DMS 273 (cell line): ENCODE data around the gene WFDC12.
A peak's percentile ranks its signal among the peaks of the same experiment; 100 is the strongest.

Source experiments
- DNase-seq: peaks from one replicate; lab custom pipeline; 2025; ENCODE audit not compliant: unreplicated experiment; lab: John Stamatoyannopoulos, UW

Gene WFDC12

GRCh38 chr20:45115829-45116228 is 8.4 kb downstream of the WFDC12 start:
- no peak for DNase-seq

- DNase-seq: no peak
These were observed 8.9 kb downstream of the WFDC12 start for GRCh38 chr20:45115386-45115774.

DNA sequence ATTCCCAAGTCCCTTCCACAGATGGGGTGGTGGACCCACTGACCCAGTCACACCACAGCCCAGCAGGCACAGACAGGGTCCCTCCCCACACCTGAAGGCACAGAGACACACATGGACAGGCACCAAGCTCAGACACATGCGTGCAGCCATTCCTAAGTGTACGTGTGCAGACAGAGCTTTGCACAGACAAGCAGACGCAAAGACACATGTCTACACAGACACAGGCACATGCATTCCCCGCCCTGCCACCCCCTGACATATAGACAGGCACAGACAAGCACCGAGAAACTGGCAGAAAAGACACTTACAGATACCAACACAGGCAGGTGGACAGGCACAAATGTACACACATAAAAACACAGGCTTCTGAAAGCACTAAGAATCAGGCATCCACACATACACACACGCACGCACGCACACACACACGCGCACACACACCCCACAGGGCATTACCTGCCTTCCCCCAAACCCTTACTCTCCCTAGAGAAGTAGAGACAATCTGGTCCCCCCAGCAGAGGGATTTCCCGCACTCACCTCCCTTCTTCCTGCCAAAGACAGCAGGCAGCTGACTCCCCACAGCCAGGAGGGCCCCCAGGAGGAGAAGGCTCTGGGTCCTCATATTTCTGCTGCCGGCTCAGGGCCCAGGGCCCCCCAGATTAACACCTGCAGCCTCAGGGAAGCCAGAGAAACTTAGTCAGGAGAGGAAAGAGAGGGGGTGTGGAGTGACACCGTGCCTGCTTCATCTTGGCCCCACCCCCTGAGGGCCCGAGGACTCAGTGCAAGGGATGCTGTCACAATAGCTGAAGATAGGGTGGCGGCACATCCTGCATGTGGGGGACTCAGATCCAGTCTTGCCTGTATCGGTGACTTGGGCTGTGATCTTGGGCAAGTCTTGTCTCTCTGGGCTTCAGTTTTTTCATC is 9.5 kb downstream of the WFDC12 start, which contains the start of gene WFDC5:
WFDC5 (minus strand) TSS at position 710 of the 921 bp plus-strand sequence; CDS start at position 619, 91 bp downstream.
- no peak for DNase-seq

- no peak for DNase-seq
These were observed 10.4 kb downstream of the WFDC12 start for GRCh38 chr20:45113865-45114264.

GRCh38 chr20:45112754-45113153 is 11.5 kb downstream of the WFDC12 start:
- DNase-seq: no peak

- DNase-seq: peak; percentile 56
These were observed 12.3 kb downstream of the WFDC12 start for GRCh38 chr20:45111799-45112471.

- DNase-seq: no peak
These were observed 13.0 kb downstream of the WFDC12 start for GRCh38 chr20:45111285-45111684.

DNA sequence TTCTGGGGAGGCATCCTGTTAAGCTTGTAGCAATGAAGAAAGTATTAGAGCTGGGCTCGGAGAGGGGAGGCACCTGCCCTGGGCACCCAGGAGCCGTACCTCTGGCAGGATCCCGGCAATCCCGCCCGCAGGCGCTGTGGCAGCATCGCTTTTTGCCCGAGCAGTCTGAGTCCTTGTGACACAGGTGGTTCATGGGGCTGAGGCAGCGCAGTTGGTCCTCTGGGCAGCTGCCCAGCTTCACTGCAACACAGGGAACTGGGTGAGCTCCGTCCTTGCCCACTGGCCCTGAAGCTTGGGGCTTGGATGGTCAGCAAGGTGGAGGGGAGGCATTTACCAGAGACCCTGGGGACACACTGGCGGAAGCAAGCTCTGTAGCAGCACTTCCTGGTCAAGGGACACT is 14.0 kb downstream of the WFDC12 start:
- DNase-seq: no peak

DNA sequence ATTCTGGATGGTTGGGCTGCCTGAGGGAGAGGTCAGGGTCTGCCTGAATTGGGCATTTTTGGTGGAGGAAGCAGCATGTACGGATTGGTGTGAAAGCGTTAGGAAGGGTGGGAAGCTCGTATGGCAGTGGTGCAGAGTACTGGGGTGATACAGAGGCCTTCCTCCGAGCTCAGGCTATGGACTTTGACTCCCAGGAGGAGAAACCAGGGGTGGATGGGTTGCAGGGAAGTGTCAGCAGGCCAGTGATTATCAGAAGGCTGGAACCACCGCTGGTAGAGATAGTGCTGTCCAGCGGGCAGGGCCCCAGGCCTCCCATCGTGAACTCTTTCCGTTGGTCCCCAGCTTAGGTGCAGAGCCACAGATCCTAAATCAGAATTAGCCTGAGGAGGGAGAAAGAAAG is 14.6 kb downstream of the WFDC12 start:
- DNase-seq: no peak

DNA sequence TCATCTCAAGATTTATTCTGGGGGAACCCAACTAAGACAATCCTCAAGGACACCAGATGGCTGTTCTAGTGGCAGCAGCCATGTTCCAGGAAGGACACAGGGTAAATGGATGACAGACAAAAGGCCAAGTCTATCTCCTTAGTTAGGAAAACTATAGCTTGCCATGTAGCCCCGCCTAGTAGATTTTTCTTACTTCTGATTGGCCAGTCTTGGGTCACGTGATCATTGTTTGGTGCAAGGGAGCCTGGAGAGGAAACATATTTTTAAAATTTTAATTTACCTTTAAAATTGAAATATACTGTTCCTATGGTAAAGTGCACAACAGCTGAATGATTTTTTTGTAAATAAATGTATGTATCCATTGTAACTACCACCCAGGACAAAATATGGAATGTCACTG is 18.9 kb downstream of the WFDC12 start:
- no peak for DNase-seq

DNA sequence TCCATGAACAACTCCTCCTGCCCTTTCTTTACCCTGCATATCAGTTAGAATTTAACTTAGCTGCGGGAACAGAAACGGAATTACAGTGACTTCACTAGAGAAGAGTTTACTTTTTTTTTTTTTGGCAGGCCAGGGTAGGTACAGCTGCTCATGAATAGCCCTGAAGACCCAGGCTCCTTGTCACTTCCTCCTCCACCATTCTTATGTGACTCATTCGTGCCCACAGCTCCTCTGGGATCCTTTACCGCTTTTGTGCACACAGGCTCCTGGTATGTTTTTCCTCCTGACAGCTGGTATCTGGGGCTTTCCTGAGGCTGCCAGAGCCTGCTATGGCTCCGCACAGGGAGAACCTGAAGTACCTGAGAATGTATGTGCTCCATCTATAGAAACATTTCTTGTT is 19.5 kb downstream of the WFDC12 start:
- DNase-seq: peak; percentile 42

- DNase-seq: no peak
These were observed 21.2 kb downstream of the WFDC12 start for GRCh38 chr20:45103072-45103471.

DNA sequence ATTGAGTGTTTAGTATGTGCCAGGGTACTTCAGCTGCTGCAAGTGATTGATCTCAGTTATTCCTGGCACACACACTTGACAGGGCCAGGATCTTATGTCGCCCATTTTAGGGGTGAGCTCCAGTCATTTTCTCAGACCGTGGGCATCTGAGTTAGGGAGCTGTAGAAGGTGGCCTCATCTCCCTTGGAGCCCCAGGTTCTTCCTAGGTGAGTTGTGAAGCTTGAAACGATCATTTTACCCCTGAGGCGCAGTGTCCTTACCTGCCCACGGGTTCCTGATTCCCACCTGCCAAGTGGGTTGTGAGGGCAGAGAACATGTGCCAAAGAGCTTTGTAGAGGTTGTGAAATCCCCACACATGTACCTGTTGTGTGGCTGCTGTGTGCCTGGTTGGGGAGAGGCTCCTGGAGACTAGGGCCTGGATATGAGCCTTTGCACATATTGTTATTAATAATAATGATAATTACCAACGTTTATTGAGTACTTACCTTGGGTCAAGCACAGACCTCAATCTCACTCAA is 22.9 kb downstream of the WFDC12 start:
- no peak for DNase-seq

DNA sequence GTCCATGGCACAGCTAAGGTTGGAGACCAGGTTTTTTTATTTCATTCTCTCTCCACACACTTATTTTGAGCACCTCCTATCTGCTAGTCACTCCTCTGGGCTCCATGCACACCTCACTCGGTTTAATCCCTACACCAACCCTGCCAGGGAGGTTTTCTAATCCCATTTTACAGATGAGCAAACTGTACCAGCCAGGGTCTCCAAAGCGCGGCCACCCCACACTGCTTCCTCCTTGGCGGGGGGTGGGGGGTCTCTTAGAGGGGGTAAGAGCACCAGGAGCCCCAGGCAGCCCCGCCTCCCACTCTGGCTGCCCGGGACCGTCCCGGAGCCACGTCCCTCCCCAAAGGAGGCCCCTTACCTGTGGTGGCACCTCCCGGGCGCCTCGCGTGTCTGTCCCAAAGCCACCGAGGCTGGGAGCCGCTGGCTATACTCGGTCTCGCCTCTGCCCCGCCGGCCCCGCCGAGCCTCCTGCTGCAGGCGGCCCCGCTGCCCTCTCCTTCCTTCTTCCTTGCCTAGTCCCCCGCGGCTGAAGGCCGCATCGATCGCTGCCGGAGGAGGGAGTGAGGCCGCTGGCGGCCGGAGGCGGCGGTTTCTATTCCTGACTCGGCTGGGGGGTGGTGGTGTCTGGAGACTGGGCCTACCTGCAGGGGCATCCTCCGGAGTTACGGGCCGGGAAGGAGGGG is 23.6 kb downstream of the WFDC12 start, which contains the start of gene KCNS1:
KCNS1 (minus strand) TSS at position 565 of the 683 bp plus-strand sequence. CDS start 1,891 bp downstream, outside the sequence.
- no peak for DNase-seq

DNA sequence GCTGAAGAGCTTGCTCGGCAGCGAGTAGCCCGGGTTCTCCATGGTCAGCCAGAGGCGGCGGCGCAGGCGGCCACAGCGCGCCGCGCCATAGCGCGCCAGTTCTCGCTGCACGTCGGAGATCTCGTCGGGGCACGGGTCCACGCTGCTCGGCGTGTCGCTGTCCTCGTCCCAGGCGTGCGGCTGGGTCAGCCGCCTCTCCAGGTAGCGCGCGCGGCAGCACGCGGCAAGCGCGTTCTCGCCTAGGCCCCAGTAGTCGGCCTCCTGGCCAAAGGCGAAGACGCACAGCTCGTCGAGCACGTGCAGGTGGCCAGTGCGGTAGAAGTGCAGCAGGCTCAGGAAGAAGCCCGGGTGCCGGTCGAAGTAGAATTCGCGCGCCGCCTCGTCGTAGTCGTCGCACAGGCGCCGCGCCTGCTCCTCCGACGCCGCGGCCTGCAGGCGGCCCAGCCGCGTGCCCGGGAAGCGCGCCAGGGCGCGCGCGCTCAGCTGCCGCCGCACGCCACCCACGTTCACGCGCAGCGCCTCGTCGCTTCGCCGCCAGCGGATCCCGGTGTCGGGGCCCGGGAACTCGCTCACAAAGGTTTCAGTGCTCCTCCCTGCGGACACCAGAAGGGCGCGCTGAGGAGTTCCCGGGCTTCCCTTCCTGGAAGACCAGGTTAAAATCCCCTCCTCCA is 26.0 kb downstream of the WFDC12 start:
- peak; percentile 77 for DNase-seq

- DNase-seq: no peak
These were observed 26.7 kb downstream of the WFDC12 start for GRCh38 chr20:45097485-45098102.

- no peak for DNase-seq
These were observed 27.5 kb downstream of the WFDC12 start for GRCh38 chr20:45096781-45097180.

DNA sequence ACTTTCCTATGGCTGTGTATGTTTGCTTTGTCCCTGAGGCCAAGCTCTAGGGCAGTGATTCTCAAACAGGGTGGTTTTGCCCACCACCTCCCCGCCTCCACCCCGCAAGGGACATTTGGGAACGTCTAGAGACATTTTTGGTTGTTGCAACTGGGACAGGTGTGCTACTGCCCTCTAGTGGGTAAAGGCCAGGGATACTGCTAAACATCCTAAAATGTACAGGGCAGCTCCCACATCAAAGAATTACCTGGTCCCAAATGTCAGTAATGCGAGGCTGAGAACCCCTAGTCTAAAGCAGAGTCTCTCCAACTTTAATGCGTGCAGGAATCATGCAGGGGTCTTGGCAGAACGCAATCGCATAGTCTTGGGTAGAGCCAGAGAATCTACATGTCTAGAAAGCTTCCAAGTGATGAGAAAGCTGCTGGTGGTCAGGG is 28.4 kb downstream of the WFDC12 start:
- peak; percentile 83 for DNase-seq

DNA sequence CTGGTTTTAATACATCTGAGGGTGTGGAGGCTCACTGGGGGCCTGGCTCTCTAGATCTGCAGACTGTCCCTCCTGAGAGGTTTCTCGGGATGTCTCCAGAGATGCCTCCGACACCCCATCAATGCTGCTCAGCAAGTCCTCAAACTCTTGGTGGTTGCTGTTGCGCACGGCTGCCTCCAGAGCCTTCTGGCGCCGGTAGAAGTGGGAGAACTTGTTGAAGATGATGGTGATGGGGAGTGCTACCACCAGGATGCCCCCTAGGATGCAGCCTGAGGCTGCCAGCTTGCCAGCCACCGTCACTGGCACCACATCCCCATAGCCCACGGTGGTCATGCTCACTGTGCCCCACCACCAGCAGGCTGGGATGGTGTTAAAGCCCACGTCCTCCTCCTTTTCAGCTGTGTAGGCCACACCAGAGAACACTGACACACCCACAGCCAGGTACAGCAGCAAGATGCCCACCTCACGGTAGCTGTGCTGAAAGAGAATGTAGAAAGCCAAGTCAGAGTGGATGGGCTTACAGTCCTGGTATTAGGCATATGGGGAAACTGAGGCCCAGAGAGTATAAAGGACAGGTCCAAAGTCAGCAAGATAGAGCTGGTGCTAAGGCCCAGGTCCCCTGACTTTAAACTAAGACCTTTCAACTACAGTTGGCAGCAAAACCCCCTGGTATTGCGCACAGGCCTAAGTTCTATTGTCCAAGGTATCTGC is 29.2 kb downstream of the WFDC12 start:
- DNase-seq: no peak

- DNase-seq: no peak
These were observed 30.1 kb downstream of the WFDC12 start for GRCh38 chr20:45094201-45094600.
